ENCODE measurements around the gene ADSL. TPM values are rescaled to one million over a fixed set of nuclear protein-coding genes. Genes with fewer than 3 reads are reported as not detected.

ADSL gene
- polyA plus RNA-seq, 1 experiment: 115 TPM

DNA sequence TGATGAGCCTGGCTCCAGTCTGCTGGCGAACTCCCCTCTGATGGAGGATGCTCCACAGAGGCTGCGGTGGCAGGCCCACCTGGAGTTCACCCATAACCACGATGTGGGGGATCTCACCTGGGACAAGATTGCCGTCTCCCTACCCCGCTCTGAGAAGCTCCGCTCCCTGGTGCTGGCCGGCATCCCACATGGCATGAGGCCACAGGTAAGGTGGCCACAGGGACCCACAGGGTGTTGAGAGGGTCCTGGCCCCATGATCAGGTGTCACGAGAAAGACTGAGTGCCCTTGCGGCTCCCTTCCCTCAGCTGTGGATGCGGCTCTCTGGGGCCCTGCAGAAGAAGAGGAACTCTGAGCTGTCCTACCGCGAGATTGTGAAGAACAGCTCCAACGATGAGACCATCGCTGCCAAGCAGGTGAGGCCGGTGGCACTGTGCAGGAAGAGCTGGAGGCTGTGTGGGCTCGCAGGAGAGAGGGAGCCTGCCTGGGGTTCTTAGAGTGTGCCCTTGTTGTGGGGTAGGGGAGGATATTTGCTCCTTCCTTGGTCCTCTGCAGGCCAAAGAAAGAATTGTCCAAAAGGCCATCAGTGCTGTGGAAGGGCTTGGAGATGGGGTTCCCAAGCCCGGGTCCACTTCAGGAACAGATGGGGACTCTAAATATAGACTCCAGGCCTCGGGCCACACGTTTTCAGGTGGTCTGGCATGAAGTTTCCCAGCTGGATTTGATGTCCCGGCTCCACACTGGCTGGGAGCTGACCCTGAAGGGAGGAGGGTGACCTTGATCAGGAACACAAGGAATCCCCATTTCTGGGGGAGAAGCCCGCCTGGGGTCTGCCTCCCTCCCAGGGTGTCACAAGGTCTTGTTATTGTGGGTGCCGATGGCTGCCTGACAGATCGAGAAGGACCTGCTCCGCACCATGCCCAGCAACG is 58.2 kb downstream of the ADSL start:
- CTCF ChIA-PET: interaction anchor here (1.3 to 2.2 kb wide), 2 partner anchors 9 to 57 kb away, joined by 3 to 5 read pairs; no protein-coding TSS in a partner anchor
- TF ChIP-seq, protein P1, sequence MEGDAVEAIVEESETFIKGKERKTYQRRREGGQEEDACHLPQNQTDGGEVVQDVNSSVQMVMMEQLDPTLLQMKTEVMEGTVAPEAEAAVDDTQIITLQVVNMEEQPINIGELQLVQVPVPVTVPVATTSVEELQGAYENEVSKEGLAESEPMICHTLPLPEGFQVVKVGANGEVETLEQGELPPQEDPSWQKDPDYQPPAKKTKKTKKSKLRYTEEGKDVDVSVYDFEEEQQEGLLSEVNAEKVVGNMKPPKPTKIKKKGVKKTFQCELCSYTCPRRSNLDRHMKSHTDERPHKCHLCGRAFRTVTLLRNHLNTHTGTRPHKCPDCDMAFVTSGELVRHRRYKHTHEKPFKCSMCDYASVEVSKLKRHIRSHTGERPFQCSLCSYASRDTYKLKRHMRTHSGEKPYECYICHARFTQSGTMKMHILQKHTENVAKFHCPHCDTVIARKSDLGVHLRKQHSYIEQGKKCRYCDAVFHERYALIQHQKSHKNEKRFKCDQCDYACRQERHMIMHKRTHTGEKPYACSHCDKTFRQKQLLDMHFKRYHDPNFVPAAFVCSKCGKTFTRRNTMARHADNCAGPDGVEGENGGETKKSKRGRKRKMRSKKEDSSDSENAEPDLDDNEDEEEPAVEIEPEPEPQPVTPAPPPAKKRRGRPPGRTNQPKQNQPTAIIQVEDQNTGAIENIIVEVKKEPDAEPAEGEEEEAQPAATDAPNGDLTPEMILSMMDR (IDR thresholded peaks at IDR 0.05; ENCODE audit: insufficient read depth, low read depth, low read length): no peak
- Histone ChIP-seq H3K36me3 (ENCODE audit: control insufficient read depth, insufficient read depth, low read length) (peaks cover 50% of the 10 kb centered on the region), H3K4me3 (ENCODE audit: low read depth, low read length) (no peak overlapping the region), H3K27me3 (ENCODE audit: control insufficient read depth, insufficient read depth, low read length) (no peaks in the 10 kb centered on the region)
- DNase-seq (ENCODE audit: low read depth): no peak
- POLR2A ChIA-PET: interaction anchor here (0.5 kb wide), 1 partner anchor 93 kb away, joined by 3 read pairs; no protein-coding TSS in a partner anchor

DNA sequence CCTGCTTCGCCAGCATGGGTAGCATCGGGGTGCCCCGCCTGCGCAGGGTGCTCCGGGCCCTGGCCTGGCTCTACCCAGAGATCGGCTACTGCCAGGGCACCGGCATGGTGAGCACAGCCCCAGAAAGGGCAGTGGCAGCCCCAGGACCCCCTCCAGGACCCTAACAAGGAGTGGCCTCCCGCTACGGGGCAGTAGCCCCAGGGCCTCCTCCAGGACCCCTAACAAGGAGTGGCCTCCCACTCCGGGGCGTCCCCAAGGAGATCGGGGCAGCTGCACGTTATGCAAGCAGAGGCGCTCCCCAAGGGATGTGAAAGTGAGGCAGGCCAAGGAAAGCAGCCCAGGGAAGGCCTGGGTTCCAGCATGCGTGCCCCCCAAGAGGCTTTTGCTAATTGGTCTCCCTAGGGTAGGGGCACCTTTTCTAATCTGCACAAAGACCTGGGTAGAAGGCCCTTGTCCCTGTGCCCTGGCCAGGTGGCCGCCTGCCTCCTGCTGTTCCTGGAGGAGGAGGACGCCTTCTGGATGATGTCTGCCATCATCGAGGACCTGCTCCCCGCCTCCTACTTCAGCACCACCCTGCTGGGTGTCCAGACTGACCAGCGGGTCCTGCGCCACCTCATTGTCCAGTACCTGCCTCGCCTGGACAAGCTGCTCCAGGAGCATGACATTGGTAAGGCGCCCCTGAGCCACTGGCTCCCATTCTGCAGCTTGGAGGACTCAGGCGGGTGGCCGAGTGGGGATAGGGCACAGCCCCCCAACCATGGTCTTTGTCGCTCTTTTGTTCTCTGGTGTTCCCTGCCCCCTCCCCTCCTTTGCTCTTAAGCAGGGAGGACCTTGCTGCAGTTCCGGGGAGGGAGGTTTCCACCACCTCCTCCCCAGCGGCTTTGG is 59.1 kb downstream of the ADSL start:
- Histone ChIP-seq H3K4me3 (ENCODE audit: low read depth, low read length) (no peak overlapping the region), H3K27me3 (ENCODE audit: control insufficient read depth, insufficient read depth, low read length) (no peaks in the 10 kb centered on the region), H3K36me3 (ENCODE audit: control insufficient read depth, insufficient read depth, low read length) (peaks cover 56% of the 10 kb centered on the region)
- CTCF ChIA-PET: interaction anchor here (1.3 kb wide), 1 partner anchor 58 kb away, joined by 3 read pairs; no protein-coding TSS in a partner anchor
- POLR2A ChIA-PET: interaction anchor here (0.5 kb wide), 1 partner anchor 92 kb away, joined by 3 read pairs; no protein-coding TSS in a partner anchor
- DNase-seq (ENCODE audit: low read depth): no peak
- TF ChIP-seq, protein P1 (IDR thresholded peaks at IDR 0.05; ENCODE audit: insufficient read depth, low read depth, low read length): no peak

DNA sequence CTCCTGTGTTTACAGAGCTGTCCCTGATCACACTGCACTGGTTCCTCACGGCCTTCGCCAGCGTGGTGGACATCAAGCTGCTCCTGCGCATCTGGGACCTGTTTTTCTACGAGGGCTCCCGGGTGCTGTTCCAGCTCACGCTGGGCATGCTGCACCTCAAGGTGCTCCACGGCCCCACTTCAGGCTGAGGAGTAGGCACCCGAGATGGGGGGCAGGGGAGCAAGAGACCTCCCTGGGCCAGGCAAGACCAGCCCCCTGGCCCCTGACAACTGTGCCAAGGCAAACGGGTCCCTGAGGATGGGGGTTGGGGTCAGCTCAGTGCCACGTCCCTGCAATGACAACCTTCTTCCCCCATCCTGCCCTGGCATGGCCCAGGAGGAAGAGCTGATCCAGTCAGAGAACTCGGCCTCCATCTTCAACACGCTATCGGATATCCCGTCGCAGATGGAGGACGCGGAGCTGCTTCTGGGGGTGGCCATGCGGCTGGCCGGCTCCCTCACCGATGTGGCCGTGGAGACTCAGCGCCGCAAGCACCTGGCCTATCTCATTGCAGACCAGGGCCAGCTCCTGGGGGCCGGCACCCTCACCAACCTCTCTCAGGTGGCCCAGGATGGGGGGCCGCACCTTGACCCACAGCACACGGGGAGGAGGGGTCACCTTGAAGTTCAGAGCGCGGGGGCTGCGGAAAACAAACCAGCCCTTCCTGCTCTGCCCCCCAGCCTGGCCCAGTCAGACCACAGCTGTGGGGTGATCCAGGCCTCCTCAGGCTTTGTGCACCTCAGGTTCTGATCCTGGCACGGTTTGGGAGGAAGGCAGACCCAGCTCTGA is 60.0 kb downstream of the ADSL start:
- POLR2A ChIA-PET: no interaction called here

DNA sequence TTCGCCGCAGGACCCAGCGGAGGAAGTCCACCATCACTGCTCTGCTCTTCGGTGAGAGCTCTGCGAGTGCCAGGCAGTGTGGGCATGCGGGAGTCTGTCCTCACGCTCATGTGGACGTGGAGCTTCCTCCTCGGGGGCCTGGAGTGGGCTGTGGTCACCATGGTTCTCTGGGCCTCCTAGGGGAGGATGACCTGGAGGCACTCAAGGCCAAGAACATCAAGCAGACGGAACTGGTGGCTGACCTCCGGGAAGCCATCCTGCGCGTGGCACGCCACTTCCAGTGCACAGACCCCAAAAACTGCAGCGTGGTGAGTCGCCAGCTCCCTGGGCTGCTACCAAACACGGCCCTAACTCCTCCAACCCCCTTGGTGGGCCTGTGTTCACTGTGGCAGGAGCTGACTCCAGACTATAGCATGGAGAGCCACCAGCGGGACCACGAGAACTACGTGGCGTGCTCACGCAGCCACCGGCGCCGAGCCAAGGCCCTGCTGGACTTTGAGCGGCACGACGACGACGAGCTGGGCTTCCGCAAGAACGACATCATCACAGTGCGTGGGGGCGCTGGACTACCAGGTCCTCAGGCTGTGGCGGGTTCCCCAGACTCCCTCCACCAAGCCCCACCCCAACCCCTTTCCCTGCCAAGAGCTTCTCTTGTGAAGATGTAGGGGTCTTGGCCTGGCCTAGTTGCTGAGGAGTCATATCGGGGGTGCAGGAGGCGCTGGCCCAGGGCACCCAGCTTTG is 60.9 kb downstream of the ADSL start:
- CTCF ChIA-PET: interaction anchor here (1.2 kb wide), 1 partner anchor 82 kb away, joined by 3 read pairs; no protein-coding TSS in a partner anchor
- POLR2A ChIA-PET: no interaction called here
- no peak for DNase-seq (ENCODE audit: low read depth)

More for the DNA sequence above, 60.0 kb downstream of the ADSL start:
- TF ChIP-seq, protein P1 (IDR thresholded peaks at IDR 0.05; ENCODE audit: insufficient read depth, low read depth, low read length): no peak
- Histone ChIP-seq H3K27me3 (ENCODE audit: control insufficient read depth, insufficient read depth, low read length) (no peaks in the 10 kb centered on the region), H3K36me3 (ENCODE audit: control insufficient read depth, insufficient read depth, low read length) (peaks cover 62% of the 10 kb centered on the region), H3K4me3 (ENCODE audit: low read depth, low read length) (no peak overlapping the region)
- CTCF ChIA-PET: interaction anchor here (1.2 kb wide), 1 partner anchor 82 kb away, joined by 3 read pairs; no protein-coding TSS in a partner anchor
- no peak for DNase-seq (ENCODE audit: low read depth)

More for the DNA sequence above, 60.9 kb downstream of the ADSL start:
- TF ChIP-seq, protein P1 (IDR thresholded peaks at IDR 0.05; ENCODE audit: insufficient read depth, low read depth, low read length): no peak
- no peaks in the 10 kb centered on the region for H3K27me3 ChIP-seq (ENCODE audit: control insufficient read depth, insufficient read depth, low read length)
- no peak overlapping the region for H3K4me3 ChIP-seq (ENCODE audit: low read depth, low read length)
- peaks cover 62% of the 10 kb centered on the region for H3K36me3 ChIP-seq (ENCODE audit: control insufficient read depth, insufficient read depth, low read length)

Data from BJ (cell line).